Stimulated activated CD4-positive, alpha-beta T cell treated with anti-CD3 and anti-CD28 coated beads, Interleukin-1b, Interleukin-23, amount 100 ng/mL, for 4 hours (primary cell): Measurements from ENCODE around the gene PLCB3.
"Not testable (repeated sequence)": the region's sequence is repeated elsewhere in the genome, so short reads cannot be mapped to it uniquely, and the experiment has no call there.

Experiments used
- DNase-seq, 2 donors: peaks; one replicate each; pipeline ENCODE4 v3.0.0-alpha.2; 2020; ENCODE audit warnings: low read depth in 2 of 2

The PLCB3 gene

DNA sequence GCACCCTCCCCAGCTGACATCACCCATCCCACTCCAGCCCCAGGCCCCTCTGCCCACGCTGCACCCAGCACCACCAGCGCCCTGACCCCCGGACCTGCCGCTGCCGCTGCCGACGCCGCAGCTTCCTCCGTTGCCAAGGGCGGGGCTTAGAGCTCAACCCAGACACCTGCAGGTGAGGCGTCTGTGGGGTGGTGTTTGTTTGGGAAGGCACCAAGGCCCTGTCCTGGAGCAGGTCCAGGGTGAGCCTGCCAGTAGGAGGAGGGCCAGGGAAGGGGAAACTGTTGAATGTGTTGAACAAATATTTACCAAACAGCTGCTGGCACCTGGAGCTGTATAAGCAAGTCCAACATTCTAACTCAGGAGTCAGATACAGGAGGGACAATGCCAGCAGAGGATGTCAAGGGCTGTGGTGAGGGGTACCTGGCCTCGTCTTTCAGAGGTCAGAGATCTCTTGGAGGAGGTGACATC is 13.8 kb upstream of the PLCB3 start:
- no peak for DNase-seq

DNA sequence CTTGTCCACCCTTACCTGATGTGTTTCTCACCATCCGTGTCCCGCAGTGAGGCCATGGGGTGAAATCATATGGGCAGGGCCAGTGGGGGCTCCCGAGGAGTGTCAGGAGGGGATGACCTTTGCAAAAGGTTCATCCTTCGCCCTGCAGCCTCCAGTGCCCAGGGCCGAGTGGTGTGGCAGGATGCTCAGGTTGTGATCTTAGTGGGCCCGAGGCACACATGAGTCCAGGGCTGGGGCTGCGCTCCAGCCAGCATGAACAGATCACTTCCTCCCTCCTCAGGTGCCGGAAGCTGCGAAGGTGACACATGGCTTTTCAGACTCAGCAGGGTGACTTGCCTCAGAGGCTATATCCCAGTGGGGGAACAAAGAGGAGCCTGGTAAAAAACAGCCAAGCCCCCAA is 13.3 kb upstream of the PLCB3 start:
- no peak for DNase-seq

DNA sequence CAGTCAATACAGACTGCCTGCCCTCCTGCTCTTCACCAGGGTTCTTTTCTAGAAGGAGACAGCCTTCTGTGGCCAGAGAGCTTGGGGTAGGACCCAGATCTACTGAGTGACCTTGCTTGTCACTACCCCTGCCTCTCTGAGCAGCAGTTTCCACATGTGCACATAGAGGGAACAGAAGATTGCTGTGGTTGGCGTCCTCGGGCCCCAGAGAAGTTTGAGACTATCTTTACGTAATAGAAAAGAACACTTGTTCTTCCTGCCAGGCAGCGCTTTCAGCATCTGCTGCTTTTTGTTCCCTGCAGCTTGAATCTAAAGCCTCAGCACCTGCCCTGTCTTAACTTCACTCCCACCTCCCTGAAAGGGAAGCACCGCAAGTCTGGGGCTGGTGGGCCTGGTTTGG is 12.3 kb upstream of the PLCB3 start:
- DNase-seq = no peak

DNA sequence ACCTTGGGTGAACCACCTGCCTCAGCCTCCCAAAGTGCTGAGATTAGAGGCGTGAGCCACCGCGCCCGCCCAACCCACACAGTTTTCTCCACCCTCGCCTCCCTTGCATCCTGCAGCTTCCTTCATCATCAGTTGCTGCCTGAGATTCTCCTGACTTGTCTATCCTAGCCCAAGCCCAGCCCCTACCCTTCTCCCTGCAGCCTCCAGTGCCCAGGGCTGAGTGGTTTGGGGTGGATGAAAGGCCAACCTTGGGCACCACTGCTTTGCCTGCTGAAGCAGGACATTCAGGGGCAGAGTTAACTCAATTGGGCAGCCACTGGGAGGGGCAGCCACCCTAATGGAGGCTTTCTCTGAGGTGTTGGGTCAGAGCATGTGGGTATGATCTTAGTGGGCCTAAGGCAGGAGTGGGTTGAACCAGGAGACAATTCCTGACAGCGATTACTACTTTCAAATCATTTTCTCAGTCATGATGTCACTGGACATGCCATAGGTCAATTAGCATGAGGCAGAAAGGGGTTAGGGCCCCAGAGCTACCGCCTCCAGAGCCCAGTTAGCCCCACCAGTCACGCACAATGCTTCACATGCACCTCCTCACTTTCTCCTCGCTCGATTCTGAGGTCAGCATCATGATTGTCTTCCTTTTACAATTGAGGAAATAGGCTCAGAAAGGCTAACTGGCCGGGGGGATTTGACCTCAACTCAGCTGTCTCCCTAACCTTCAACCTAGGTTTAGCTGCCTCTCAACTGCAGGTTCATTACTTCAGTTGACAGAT is 11.5 kb upstream of the PLCB3 start:
- no peak for DNase-seq

DNA sequence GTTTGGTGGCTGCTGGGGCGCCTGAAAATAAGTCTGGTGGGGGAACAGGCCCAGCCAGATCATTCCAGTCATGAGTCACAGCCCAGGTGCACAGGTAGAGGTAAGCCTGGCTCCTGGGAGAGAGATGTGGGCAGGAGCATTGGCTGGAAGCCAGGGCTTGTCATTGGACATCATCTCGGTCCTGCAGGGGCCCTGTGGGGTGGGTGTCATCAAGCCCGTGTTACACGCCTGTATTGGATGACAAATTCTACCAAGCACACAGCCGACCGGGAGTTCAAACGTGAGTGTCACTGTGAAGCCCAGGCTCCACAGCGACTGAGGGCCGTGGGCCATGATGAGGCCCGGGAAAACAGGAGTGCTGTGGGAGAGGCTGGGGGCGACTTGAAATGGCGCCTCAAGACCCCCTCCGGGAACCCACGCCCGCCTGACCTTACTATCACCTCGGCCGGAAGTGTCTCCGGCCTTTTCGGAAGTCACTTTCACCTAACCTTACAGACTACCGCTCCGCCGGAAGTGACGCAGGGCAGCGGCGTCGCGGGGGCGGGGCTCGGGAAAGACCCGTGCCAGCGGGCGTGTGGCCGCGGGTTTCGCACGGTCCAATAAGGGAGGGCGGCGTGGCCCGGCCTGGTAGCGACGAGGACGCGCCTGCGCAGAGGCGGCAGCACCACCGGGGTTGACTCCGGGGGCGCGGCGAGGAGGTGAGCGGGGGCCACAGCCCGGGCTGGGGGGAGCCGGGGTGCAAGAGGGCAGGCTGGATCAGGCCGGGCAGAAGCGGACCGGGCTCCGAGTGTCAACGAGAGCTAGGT is 10.7 kb upstream of the PLCB3 start, which contains the start of gene FKBP2:
Gene FKBP2, plus strand, starts transcription at position 661 of the 806 bp plus-strand sequence. CDS start 1,293 bp downstream, outside the sequence.
- peak; percentile 96 to 98 for DNase-seq

DNA sequence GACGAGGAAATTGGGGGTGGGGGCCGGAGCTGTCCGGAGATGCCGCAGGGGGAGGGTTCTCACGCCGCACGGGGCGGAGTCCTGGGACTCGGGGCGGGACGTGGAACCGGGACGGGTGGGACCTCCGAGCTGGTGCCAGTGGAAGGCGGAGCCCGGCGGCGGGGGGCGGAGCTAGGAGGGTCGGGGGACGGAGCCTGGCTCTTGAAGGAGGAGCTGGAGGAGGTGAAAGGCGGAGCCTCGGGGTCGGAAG is 10.2 kb upstream of the PLCB3 start:
- peak; percentile 100 for DNase-seq

DNA sequence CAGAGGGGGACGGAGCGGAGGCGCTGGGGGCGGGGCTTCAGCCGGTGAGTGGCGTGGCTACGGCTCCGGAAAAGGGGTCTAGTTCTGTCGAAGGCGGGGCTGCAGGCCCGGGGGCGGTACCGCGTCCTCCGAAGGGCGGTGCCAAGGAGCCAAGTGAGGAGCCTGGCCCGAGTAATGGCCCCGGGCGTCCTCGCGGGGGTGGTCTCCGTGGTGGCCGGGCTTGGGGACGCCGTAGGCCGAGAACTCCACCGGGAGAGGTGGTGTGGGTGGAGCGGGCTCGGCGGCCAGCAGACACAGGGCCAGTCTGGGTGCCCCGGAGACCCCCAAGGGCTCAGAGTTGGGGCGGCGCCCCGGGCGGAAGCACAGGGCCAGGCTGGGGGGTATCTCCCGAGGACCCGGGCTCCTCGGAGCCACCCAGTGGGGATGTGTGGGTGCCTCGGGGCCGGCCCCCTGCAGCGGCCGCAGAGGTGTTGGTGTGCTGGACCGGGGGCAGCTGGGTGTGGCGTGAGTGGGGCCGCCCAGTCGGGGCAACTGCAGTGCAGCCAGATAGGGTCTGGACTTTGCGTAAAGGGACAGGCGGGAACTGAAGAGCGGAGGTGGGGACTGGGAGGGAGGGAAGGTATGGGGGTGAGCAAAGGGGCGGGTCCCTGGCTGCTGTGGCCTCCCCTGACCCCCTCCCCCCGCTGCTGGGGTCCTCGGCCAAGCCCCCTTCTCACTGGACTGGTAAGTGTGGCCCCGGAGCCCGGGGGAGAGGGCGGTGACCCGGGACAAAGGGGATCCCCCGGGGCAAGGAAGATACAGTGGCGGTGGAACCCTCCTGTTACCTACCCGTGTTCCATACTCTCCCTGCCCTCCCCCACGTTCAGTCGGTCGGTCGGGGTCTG is 9.6 kb upstream of the PLCB3 start:
- no peak for DNase-seq

DNA sequence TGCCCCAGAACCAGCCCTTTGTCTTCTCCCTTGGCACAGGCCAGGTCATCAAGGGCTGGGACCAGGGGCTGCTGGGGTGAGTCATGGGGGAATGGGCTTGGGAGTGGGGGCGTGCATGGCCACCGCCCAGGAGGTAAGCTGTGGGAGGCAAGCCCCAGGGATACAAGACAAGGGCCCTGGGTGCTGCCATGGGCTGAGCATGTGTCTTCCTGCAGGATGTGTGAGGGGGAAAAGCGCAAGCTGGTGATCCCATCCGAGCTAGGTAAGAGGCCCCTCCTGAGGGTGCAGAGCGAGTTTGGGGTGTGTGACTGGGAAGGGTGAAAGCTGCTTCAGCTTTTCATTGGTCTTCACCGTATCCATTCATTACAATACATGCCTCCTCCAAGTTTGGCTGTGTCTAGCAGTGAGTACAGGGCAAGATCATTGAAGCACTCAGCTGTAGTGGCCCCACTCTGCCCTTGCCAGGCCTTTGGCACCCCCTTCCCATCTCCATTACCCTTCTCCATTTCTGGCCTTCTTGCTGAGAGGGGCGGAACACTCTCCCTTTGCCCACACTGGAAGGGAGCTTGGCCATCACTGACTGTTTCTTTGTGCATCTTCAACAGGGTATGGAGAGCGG is 8.0 kb upstream of the PLCB3 start:
- DNase-seq = no peak

DNA sequence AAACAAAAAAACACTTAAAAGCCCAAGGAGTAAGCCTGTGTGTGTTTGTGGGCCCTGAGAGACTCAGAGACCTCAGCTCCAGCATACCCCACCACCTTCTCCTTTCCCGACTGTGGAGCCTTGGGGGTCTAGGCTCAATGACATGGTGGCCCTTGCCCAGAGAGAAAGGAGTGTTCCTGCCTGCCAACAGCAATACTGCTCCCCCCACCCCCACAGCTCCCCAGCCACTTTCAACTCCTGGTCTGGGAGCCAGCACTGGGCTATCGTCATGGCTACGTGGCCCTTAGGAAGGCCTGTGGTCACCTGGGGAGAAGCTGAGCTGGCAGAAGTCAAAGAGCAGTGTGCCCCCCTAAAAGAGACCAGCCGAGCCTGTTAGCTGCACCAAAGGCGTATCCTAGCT is 7.2 kb upstream of the PLCB3 start:
- no peak for DNase-seq

DNA sequence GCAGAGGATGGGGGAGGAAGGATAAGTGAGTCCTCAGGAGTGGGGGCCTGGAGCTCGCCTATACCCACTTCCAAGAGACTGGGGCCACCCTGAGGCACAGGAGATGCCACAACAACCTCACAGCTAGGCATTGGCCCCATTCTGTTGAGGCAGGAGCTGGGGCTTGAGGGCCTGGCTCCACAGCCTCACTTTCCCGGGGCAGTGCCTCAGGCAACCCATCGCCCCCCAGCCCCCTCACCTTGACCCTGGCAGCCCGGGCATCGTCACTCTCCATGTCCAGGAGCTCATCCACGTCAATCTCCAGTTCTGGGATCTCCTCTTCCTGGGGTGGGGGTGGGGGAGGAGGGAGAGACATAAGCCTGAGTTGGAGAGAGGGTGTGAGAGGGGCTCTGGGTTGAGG is 6.4 kb upstream of the PLCB3 start:
- DNase-seq = no peak

DNA sequence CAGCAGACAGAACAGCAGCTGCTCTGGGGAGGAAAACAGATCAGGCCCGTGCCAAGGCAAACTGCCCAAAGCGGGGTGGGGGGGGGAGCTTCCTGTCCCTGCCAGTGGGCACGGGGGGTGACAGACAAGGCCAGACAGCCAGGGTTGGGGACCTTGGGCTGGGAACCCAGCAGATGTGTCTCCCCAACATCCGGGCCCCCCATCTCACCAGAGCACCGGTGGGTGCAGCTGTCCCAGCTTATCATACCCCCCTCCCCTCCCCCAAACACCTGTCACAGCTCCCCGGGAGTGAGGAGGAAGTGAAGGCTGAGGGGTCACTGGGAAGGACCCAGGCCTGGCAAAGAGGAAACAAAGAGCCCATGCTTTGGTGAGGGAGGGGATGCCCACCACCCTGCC is 5.9 kb upstream of the PLCB3 start:
- DNase-seq = no peak

DNA sequence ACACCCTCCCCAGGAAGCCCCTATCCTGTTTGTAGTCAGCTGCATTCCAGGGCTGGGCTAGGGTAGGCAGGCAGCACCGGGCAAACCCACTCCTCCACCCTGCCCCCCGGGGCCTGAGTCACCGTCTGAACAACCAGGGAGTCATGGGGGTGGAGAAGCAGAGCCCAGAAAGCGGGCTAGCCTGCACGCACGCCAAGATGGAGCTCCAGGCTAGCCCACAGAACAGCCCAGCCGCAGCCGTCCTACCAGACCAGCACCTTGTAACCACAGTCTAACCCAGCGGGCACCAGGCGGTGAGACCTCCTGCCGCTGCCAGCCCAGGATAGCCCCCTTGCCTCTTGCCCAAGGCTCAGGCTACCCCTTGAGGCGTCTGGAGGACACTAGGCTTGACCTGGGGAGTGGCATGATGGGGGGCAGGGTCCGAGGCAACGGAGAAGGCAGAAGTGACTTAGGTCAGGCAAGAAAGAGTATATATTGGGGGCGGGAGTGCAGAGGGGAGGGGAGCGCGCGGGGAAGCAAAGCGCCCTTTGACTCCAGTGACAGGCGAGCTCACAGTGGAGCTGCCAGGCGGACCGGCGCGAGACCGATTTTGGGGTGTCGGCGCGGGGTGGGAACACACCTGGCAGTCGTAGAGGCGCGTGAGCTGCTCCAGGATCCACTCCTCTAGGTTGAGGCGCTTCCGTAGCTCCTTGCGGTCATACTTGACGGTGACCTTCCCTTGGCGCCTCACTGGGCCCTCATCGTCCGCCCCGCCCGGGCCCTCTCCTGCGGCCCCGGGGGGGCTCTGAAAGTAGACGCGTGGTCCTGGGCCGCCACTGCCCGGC is 5.3 kb upstream of the PLCB3 start:
- peak; percentile 71 to 75 for DNase-seq

DNA sequence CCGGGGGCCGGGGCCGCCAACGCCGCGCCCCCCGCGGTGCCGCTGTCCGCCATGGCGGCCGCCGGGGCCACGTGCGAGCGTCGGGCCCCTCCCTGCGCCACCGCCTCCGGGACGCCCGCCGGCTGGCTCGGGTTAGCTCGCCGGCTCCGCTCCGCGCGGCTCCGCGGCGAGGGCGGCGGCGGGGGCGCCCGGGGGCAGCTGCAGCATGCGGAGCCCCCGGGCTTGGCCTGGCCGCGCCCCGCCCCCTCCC is 4.8 kb upstream of the PLCB3 start:
- not testable (repeated sequence) for DNase-seq

DNA sequence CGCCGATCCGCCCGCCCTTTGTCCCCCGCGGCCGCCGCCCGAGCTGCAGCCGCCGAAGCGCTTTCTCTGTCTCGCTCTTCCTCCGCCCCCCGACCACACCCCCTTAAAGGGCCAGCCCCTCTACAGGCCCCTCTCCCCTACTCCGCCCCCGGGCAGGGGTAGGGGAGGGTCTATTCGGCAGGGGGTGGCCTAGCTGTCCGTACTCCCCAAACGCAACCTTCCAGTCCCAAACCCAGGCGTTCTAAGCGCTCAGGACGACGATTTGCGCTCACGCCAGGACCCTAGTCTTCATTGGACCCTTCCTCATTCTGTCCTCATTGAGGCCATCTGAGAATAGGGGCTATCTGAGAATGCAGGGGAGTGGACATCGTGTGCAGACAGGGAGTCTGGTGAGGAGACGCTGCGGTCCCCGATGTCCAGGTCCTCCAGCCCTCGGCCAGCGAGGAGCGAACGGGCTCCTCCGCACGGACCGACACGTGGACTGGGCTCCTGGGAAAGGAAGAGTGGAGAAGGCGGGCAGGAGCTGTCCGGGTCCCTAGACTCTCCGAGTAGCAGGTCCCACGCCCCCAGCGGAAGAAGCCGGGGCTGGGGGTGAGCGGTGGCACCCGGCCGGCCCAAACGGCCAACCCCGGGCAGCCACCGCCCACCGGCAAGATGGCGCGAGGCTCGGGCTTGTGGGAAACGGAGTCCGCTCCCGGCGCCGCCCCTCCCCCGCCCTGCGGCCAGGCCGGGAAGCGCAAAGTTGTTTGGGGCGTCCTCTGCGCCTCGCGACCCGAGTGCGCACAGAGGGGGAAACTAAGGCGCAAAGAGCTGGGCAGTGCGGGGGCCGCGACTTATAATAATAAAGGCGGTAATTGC is 4.2 kb upstream of the PLCB3 start, which contains the start of gene PPP1R14B:
Gene PPP1R14B, minus strand, starts transcription at position 73 of the 858 bp plus-strand sequence. CDS start 270 bp downstream, outside the sequence.
- DNase-seq = peak; percentile 72 to 85

DNA sequence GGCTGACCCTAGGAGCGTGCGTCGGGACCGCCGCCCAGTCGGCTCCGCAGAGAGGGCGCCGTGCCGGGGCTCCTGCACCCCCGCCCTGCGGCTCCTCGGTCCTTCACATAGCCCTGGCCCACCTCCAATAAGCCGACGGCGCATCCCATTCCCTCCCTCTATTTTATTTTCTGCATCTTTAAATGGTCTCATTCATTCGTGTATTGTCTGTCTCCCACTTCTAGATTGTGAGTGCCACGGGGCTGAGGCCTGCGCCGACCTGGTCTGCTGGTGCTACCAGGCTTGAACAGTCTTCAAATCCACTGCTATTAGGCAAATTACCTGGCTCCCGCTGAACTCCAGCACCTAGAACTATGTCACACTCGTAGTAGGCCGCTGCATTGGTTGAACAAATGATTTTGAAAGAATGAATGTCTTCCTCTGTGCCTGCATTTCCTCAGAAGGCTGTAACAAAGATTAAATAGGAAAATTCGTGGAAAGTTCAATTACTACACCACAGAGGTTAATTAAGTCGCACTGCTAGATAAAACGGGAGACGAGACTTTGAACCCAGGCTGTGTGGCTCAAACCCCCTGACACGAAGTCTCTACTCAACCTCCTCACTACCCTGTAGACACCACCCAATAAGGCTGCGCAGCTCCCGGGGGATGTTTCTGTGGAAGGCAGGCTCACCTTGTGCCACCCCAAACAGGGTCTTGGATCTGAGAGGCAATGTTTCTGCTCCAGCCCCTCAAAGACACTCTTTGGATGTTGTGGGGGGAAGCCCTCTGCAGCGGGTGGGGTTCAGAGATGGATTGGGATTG is 3.4 kb upstream of the PLCB3 start:
- DNase-seq = no peak

DNA sequence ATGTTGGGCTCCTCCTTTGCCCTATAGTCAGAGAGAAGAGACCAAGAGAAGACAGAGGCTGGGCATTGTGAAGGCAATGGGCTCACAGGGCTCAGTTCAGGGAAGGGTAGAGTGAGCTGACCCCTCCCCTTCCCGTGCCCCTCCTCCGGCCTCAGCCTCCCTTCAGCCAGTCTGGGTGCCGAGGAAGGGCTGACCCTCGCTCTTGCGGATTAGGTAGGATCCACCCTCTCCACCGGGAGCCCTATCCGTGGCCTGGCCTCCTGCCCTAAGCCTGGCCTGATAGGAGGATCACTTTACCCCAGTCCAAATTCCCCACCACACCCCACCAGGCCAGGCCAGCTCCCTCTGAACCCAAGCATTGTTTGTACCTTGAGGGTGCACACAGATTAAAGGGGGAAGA is 2.8 kb upstream of the PLCB3 start:
- no peak for DNase-seq

DNA sequence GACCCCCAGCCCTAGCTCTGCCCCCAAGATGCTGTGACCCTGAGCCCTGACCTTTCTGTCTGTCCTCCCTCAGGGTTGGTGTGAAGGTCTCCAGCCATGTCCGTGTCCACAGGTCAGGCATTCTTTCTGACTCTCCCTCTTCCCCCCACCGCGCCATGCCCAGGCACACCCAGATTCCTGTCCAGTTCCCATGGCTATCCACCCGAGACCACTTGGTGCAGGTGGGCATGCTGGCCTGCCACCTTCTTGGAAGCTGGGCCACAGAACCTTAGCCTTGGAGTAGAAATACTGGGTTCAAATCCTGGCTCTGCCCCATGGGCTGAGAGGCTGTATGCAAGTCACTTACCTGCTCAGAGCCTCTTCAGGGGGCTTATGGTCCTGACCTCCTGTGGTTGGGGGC is 2.3 kb upstream of the PLCB3 start:
- no peak for DNase-seq

DNA sequence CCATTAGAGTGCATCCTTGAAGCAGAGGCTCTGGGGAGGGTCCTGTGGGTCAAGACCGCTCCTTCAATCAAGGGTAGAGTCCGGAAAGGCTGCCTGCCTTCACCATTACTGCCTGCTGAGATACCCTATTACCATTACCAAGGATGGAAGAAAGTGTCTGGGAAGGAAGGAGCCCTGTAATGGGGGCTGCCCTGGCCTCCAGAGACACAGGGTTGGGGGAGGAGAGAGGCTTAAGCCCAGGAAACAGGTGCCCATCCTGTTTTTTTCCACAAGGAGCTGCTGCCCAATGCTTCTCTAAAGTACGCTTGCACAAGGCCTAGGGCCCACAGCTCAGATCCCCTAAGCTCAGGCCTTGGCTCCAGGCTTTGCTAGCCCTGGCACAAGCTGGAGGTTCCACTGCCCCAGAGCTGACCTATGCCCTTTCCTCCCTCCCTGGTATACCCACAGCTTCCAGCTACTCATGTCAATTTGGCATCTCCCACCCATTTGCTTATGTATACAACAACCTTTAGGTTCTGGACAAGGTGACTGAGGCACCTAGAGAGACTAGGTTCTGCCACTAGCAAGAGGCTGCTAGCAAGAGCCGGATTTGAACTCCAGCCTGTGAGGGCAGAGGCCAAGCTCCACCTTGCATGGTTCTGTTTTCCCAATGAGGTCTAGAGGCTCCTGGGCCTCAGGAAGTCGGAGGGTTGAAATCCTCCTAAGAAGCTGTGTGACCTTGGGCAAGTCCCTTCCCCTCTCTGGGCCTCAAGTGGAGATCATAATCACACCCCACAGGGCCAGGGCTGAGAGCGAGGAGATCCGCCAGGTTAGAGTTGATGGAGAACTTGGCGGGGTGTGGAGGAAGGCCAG is 1.5 kb upstream of the PLCB3 start:
- no peak for DNase-seq
